ENCODE results near the gene CCDC154. TPM values are rescaled to one million over a fixed set of nuclear protein-coding genes. Genes with fewer than 3 reads are reported as not detected.

CCDC154 gene
- total and polyA plus RNA-seq, 9 of the 15 experiments (the other 6 are each of a cell fraction or from before 2014, with no cell fraction given): 0.15 to 1.4 (median 0.20) TPM; not detected in 5

DNA sequence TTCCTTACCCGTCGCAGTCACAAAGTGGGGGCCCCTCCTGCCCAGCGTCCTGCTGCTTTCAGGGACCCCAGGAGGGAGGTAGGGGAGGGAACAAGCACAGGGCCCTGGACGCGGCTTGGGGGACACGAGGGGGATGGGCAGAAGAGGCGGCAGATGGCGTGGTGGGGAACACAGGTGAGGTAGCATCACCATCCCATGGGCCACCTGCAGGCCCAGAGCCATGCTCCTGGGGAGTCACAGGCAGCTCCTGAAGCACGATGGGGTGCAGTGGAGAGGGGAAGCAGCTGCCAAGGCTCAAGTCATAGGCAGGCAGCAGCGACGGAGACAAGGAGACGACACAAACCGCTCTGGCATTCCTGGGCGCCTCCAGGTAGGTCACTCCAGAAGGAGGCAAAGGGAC is 40.6 kb downstream of the CCDC154 start:
- Histone ChIP-seq H3K9me3 (replicated peaks; ENCODE audit: control insufficient read depth, insufficient read depth, low read depth, low read length) (no peaks in the 10 kb centered on the region), H3K9ac (ENCODE audit: insufficient read depth in 1 of 2, low read depth in 2 of 2, low read length in 2 of 2) (no peak overlapping the region), H3K9me1 (ENCODE audit: control insufficient read depth, insufficient read depth, low read length) (no peaks in the 10 kb centered on the region), H3K79me2 (ENCODE audit: control insufficient read depth, insufficient read depth, low read length) (peaks cover 3% of the 10 kb centered on the region; the same call in 1 of the 3 replicates), H3K27me3 (ENCODE audit: control insufficient read depth in 2 of 2, insufficient read depth in 2 of 2, low read length in 2 of 2) (no peaks in the 10 kb centered on the region), H4K20me1 (replicated peaks; ENCODE audit: control insufficient read depth, insufficient read depth, low read length) (peaks cover 7% of the 10 kb centered on the region; the same call in 1 of the 2 replicates), H3K27ac (ENCODE audit: extremely low read depth, low read depth, low read length) (no peak overlapping the region), H3K4me2 (ENCODE audit: insufficient read depth, low read length) (no peak overlapping the region), H2AFZ (ENCODE audit: low read depth, low read length) (no peak overlapping the region), H3K4me1 (replicated peaks in 1 of 2; ENCODE audit: control insufficient read depth in 2 of 2, insufficient read depth in 2 of 2, low read length in 2 of 2) (peaks cover 4 to 42% of the 10 kb centered on the region in 2 experiments; a peak in 3 of 5 replicates), H3K4me3 (no peak overlapping the region), H3K36me3 (ENCODE audit: control insufficient read depth, insufficient read depth, low read length) (no peaks in the 10 kb centered on the region)
- 49% methylated on average over 14 of the region's 14 CpGs for WGBS (ENCODE audit: insufficient coverage, low coverage, missing lambda C conversion rate)
- in situ Hi-C loops (cut with MboI): no loop called here
- POLR2A ChIA-PET: interaction anchor here (0.6 to 0.9 kb wide), 2 partner anchors 25 to 306 kb away, joined by 3 read pairs; no protein-coding TSS in a partner anchor
- CTCF ChIA-PET (ENCODE audit: low intra/inter-chr PET ratio): no interaction called here
- DNase-seq (ENCODE audit: extremely low read depth in 1 of 4, low spot score in 3 of 4): no peak
- ATAC-seq: no peak
- FAIRE-seq: no peak
- intact Hi-C loops (cut with micrococcal nuclease): no loop called here
- BruUV-seq (replicated peaks): no TSS peak
- TF ChIP-seq NR4A1 (CRISPR knock-in tag; IDR thresholded peaks at IDR 0.05): no peak
- no peak for TF ChIP-seq NR4A1 (tag; IDR thresholded peaks at IDR 0.05)
- TF ChIP-seq GTF2B (IDR thresholded peaks at IDR 0.05; ENCODE audit: extremely low read depth, insufficient read length): no peak
- TF ChIP-seq HMGXB4 (CRISPR knock-in tag; IDR thresholded peaks at IDR 0.05): no peak
- no peak for TF ChIP-seq ZNF24 (IDR thresholded peaks at IDR 0.05)
- TF ChIP-seq, protein P1, sequence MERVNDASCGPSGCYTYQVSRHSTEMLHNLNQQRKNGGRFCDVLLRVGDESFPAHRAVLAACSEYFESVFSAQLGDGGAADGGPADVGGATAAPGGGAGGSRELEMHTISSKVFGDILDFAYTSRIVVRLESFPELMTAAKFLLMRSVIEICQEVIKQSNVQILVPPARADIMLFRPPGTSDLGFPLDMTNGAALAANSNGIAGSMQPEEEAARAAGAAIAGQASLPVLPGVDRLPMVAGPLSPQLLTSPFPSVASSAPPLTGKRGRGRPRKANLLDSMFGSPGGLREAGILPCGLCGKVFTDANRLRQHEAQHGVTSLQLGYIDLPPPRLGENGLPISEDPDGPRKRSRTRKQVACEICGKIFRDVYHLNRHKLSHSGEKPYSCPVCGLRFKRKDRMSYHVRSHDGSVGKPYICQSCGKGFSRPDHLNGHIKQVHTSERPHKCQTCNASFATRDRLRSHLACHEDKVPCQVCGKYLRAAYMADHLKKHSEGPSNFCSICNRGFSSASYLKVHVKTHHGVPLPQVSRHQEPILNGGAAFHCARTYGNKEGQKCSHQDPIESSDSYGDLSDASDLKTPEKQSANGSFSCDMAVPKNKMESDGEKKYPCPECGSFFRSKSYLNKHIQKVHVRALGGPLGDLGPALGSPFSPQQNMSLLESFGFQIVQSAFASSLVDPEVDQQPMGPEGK (CRISPR knock-in tag; IDR thresholded peaks at IDR 0.05; ENCODE audit: borderline replicate concordance): no peak
- no peak for TF ChIP-seq FUS (optimal IDR thresholded peaks at IDR 0.05; ENCODE audit: low read depth, low read length)
- no peak for TF ChIP-seq NR2F6 (CRISPR knock-in tag; IDR thresholded peaks at IDR 0.05)
- TF ChIP-seq ZNF77 (CRISPR knock-in tag; IDR thresholded peaks at IDR 0.05): no peak
- TF ChIP-seq, protein P2, sequence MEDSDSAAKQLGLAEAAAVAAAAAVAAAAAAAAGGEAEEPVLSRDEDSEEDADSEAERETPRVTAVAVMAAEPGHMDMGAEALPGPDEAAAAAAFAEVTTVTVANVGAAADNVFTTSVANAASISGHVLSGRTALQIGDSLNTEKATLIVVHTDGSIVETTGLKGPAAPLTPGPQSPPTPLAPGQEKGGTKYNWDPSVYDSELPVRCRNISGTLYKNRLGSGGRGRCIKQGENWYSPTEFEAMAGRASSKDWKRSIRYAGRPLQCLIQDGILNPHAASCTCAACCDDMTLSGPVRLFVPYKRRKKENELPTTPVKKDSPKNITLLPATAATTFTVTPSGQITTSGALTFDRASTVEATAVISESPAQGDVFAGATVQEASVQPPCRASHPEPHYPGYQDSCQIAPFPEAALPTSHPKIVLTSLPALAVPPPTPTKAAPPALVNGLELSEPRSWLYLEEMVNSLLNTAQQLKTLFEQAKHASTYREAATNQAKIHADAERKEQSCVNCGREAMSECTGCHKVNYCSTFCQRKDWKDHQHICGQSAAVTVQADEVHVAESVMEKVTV (CRISPR knock-in tag; IDR thresholded peaks at IDR 0.05): no peak
- no peak for TF ChIP-seq ZNF316 (IDR thresholded peaks at IDR 0.05)
- TF ChIP-seq JUN (IDR thresholded peaks at IDR 0.05; ENCODE audit: borderline replicate concordance, low read depth, low read length): no peak
- TF ChIP-seq JUN (CRISPR knock-in tag; IDR thresholded peaks at IDR 0.05; ENCODE audit: borderline replicate concordance): no peak
- TF ChIP-seq KDM4B (IDR thresholded peaks at IDR 0.05; ENCODE audit: borderline replicate concordance in 2 of 2, low read depth in 1 of 2): no peak
- TF ChIP-seq PHF8 (IDR thresholded peaks at IDR 0.05; ENCODE audit: borderline replicate concordance, low read length): no peak
- no peak for TF ChIP-seq SIX5 (IDR thresholded peaks at IDR 0.05; ENCODE audit: borderline replicate concordance in 1 of 2, insufficient read depth in 1 of 2, low read depth in 1 of 2, low read length in 2 of 2)
